ENCODE results near the gene TRIM27.
"Not testable (repeated sequence)": the region's sequence is repeated elsewhere in the genome, so short reads cannot be mapped to it uniquely, and the experiment has no call there.

Gene TRIM27

DNA sequence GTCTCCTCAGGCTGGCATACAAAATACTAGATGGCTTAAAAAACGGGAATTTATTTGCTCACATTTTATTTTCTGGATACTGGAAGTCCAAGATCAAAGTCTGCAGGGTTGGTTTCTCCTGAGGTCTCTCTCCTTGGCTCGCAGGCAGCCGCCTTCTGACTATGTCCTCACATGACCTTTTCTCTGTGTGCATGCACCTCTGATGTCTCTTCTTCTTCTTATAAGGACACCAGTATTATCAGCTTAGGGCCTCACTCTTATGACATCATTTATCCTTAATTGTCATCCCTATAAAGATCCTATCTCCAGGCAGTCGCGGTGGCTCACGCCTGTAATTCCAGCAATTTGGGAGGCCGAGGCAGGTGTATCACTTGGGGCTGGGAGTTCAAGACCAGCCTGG lies 9.3 kb upstream of the TRIM27 start (continued):
- TF ChIP-seq, protein P1, sequence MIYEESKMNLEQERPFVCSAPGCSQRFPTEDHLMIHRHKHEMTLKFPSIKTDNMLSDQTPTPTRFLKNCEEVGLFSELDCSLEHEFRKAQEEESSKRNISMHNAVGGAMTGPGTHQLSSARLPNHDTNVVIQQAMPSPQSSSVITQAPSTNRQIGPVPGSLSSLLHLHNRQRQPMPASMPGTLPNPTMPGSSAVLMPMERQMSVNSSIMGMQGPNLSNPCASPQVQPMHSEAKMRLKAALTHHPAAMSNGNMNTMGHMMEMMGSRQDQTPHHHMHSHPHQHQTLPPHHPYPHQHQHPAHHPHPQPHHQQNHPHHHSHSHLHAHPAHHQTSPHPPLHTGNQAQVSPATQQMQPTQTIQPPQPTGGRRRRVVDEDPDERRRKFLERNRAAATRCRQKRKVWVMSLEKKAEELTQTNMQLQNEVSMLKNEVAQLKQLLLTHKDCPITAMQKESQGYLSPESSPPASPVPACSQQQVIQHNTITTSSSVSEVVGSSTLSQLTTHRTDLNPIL (CRISPR knock-in tag; IDR thresholded peaks at IDR 0.05; ENCODE audit: low read depth), result no peak
- TF ChIP-seq ZNF565 (CRISPR knock-in tag; conservative IDR thresholded peaks at IDR 0.05; ENCODE audit: low read depth) (no peak), RARB (CRISPR knock-in tag; IDR thresholded peaks at IDR 0.05) (no peak), ZFP3 (CRISPR knock-in tag; IDR thresholded peaks at IDR 0.05) (no peak), GLIS3 (CRISPR knock-in tag; IDR thresholded peaks at IDR 0.05) (no peak), SNAI2 (CRISPR knock-in tag; IDR thresholded peaks at IDR 0.05) (no peak), ISL1 (CRISPR knock-in tag; IDR thresholded peaks at IDR 0.05) (no peak), BACH2 (CRISPR knock-in tag; IDR thresholded peaks at IDR 0.05; ENCODE audit: borderline replicate concordance) (no peak)
- TF ChIP-seq, protein P2, sequence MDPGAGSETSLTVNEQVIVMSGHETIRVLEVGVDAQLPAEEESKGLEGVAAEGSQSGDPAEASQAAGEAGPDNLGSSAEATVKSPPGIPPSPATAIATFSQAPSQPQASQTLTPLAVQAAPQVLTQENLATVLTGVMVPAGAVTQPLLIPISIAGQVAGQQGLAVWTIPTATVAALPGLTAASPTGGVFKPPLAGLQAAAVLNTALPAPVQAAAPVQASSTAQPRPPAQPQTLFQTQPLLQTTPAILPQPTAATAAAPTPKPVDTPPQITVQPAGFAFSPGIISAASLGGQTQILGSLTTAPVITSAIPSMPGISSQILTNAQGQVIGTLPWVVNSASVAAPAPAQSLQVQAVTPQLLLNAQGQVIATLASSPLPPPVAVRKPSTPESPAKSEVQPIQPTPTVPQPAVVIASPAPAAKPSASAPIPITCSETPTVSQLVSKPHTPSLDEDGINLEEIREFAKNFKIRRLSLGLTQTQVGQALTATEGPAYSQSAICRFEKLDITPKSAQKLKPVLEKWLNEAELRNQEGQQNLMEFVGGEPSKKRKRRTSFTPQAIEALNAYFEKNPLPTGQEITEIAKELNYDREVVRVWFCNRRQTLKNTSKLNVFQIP (CRISPR knock-in tag; IDR thresholded peaks at IDR 0.05; ENCODE audit: borderline replicate concordance, low read depth), result no peak

DNA sequence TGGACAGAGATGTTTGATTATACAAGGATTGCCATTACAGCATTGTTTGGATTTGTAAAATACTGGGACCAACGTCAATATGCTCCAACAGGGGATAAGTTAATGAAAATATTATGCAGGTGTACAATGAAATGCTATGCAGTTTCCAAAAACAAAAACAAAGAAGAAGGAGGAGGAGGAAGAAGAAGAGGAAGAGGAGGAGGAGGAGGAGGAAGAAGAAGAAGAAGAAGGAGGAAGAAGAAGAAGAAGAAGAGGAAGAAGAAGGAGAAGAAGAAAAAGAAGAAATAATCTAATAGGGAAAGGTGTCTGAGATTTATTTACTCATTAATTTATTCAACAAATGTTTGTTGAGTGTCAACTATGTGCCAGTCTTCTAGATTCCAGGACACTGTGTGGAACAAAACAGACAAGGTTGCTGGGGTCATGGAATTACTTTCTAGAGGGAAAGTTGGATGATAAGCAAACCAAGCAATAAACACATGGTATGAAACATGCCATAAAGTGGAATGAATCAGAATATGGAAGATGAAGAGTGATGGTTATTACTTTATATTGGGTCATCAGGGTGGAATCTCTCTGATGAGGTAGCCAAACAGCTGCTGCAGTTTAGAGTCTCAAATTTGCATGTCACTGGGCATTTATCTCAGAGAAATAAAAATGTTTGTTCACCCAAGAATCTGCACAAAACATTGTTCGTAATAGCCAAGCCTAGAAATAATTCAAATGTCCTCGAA lies 6.3 kb upstream of the TRIM27 start:
- TF ChIP-seq ESRRG (CRISPR knock-in tag; IDR thresholded peaks at IDR 0.05) (no peak), ZFP3 (CRISPR knock-in tag; IDR thresholded peaks at IDR 0.05) (no peak), ZNF565 (CRISPR knock-in tag; conservative IDR thresholded peaks at IDR 0.05; ENCODE audit: low read depth) (no peak), ISL1 (CRISPR knock-in tag; IDR thresholded peaks at IDR 0.05) (no peak)
- TF ChIP-seq, protein P3, sequence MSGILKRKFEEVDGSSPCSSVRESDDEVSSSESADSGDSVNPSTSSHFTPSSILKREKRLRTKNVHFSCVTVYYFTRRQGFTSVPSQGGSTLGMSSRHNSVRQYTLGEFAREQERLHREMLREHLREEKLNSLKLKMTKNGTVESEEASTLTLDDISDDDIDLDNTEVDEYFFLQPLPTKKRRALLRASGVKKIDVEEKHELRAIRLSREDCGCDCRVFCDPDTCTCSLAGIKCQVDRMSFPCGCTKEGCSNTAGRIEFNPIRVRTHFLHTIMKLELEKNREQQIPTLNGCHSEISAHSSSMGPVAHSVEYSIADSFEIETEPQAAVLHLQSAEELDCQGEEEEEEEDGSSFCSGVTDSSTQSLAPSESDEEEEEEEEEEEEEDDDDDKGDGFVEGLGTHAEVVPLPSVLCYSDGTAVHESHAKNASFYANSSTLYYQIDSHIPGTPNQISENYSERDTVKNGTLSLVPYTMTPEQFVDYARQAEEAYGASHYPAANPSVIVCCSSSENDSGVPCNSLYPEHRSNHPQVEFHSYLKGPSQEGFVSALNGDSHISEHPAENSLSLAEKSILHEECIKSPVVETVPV (CRISPR knock-in tag; IDR thresholded peaks at IDR 0.05), result no peak
- ATAC-seq, result no peak

DNA sequence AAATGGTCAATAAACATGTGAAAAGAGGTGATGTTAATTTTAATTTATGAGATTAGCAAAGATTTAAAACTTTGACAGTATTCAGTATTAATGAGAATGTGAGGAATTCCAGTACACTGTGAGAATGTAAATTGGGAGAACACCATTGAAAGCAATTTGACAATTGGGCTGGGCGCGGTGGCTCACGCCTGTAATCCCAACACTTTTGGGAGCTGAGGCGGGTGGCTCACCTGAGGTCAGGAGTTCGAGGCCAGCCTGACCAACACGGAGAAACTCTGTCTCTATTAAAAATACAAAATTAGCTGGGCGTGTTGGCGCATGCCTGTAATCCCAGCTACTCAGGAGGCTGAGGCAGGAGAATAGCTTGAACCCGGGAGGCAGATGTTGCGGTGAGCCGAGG lies 5.6 kb upstream of the TRIM27 start:
- not testable (repeated sequence) for ATAC-seq

DNA sequence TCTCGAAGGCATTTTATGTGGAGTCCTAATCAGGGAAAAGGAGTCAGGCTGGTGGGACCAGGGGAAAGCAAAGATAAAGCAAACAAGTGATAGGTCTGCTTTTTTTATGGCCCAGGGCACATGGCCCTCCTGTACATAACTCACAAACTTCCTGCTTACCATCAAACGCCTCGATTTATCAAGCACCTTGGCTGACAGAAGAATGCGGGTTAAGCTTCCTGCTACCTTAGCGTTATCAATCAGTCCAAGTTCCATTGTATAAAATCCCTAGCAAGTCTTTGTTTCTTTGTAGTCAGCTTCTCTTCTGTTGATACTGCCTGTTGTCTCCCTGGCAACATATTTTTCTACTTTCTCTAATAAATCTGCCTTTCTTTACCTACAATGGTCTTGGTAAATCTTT lies 4.1 kb upstream of the TRIM27 start:
- no peak for ATAC-seq
- no peak for TF ChIP-seq CSDC2 (CRISPR knock-in tag; IDR thresholded peaks at IDR 0.05)
- TF ChIP-seq, protein P3 (CRISPR knock-in tag; IDR thresholded peaks at IDR 0.05), result no peak
- TF ChIP-seq ZFP3 (CRISPR knock-in tag; IDR thresholded peaks at IDR 0.05), result no peak
- TF ChIP-seq ZNF70 (CRISPR knock-in tag; IDR thresholded peaks at IDR 0.05), result no peak

DNA sequence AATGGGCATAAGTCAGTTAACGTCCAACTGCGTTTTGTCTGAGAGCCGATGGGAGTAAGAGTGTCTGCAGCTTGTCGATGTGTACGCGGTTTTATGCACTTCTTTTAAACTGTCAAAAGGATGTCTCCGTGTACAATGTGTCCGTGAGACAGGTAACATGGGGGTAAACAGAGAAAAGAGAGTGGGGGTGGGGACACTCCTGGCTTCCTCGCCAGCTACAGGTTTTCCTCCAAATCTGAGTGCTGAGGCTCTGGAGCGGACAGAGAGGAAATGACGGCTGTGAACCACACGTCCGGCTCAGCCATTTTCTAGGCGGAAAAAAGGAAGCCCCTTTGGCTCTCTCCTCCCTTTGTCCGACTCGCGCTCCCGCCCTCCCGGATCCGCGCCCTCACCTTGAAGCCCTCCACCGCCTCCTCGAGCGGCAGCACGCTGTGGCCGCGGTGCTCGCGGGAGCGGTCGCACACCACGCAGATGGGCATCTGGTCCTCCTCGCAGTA lies 916 bp downstream of the TRIM27 start:
- TF ChIP-seq ISL1 (CRISPR knock-in tag; IDR thresholded peaks at IDR 0.05), result no peak
- no peak for TF ChIP-seq ESRRG (CRISPR knock-in tag; IDR thresholded peaks at IDR 0.05)
- TF ChIP-seq ZFP30 (CRISPR knock-in tag; IDR thresholded peaks at IDR 0.05), result no peak
- TF ChIP-seq BACH2 (CRISPR knock-in tag; IDR thresholded peaks at IDR 0.05; ENCODE audit: borderline replicate concordance), result no peak
- TF ChIP-seq SNAI2 (CRISPR knock-in tag; IDR thresholded peaks at IDR 0.05), result no peak
- TF ChIP-seq OSR1 (CRISPR knock-in tag; IDR thresholded peaks at IDR 0.05), result no peak
- no peak for TF ChIP-seq GLIS3 (CRISPR knock-in tag; IDR thresholded peaks at IDR 0.05)
- TF ChIP-seq, protein P4, sequence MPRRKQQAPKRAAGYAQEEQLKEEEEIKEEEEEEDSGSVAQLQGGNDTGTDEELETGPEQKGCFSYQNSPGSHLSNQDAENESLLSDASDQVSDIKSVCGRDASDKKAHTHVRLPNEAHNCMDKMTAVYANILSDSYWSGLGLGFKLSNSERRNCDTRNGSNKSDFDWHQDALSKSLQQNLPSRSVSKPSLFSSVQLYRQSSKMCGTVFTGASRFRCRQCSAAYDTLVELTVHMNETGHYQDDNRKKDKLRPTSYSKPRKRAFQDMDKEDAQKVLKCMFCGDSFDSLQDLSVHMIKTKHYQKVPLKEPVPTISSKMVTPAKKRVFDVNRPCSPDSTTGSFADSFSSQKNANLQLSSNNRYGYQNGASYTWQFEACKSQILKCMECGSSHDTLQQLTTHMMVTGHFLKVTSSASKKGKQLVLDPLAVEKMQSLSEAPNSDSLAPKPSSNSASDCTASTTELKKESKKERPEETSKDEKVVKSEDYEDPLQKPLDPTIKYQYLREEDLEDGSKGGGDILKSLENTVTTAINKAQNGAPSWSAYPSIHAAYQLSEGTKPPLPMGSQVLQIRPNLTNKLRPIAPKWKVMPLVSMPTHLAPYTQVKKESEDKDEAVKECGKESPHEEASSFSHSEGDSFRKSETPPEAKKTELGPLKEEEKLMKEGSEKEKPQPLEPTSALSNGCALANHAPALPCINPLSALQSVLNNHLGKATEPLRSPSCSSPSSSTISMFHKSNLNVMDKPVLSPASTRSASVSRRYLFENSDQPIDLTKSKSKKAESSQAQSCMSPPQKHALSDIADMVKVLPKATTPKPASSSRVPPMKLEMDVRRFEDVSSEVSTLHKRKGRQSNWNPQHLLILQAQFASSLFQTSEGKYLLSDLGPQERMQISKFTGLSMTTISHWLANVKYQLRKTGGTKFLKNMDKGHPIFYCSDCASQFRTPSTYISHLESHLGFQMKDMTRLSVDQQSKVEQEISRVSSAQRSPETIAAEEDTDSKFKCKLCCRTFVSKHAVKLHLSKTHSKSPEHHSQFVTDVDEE (CRISPR knock-in tag; IDR thresholded peaks at IDR 0.05), result no peak
- no peak for TF ChIP-seq ZFP3 (CRISPR knock-in tag; IDR thresholded peaks at IDR 0.05)
- TF ChIP-seq TCF4 (CRISPR knock-in tag; IDR thresholded peaks at IDR 0.05; ENCODE audit: borderline replicate concordance), result no peak
- TF ChIP-seq PPARA (CRISPR knock-in tag; IDR thresholded peaks at IDR 0.05; ENCODE audit: borderline replicate concordance), result no peak
- TF ChIP-seq CSDC2 (CRISPR knock-in tag; IDR thresholded peaks at IDR 0.05), result no peak
- no peak for TF ChIP-seq ZNF565 (CRISPR knock-in tag; conservative IDR thresholded peaks at IDR 0.05; ENCODE audit: low read depth)
- no peak for TF ChIP-seq ZNF70 (CRISPR knock-in tag; IDR thresholded peaks at IDR 0.05)
- TF ChIP-seq ARNTL (CRISPR knock-in tag; IDR thresholded peaks at IDR 0.05; ENCODE audit: borderline replicate concordance, low read depth), result no peak
- TF ChIP-seq TOX (CRISPR knock-in tag; IDR thresholded peaks at IDR 0.05; ENCODE audit: borderline replicate concordance), result no peak
- TF ChIP-seq RARB (CRISPR knock-in tag; IDR thresholded peaks at IDR 0.05), result no peak
- TF ChIP-seq, protein P5, sequence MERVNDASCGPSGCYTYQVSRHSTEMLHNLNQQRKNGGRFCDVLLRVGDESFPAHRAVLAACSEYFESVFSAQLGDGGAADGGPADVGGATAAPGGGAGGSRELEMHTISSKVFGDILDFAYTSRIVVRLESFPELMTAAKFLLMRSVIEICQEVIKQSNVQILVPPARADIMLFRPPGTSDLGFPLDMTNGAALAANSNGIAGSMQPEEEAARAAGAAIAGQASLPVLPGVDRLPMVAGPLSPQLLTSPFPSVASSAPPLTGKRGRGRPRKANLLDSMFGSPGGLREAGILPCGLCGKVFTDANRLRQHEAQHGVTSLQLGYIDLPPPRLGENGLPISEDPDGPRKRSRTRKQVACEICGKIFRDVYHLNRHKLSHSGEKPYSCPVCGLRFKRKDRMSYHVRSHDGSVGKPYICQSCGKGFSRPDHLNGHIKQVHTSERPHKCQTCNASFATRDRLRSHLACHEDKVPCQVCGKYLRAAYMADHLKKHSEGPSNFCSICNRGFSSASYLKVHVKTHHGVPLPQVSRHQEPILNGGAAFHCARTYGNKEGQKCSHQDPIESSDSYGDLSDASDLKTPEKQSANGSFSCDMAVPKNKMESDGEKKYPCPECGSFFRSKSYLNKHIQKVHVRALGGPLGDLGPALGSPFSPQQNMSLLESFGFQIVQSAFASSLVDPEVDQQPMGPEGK (CRISPR knock-in tag; IDR thresholded peaks at IDR 0.05; ENCODE audit: borderline replicate concordance), result no peak
- ATAC-seq, result peak; percentile 66
